Astrocyte of the hippocampus (primary cell): ENCODE measurements around the gene HACE1.

Experiments used
- DNase-seq: peaks from one replicate; pipeline ENCODE4 v3.0.0; 2011; ENCODE audit warnings: low read depth, low spot score

HACE1 gene

GRCh38 chr6:104688283-104688969, 171.3 kb downstream of the HACE1 start:
- no peak for DNase-seq

- DNase-seq = no peak
Observed at GRCh38 chr6:104686550-104687175, 173.1 kb downstream of the HACE1 start.

- no peak for DNase-seq
Observed at GRCh38 chr6:104685871-104686549, 173.7 kb downstream of the HACE1 start.

- DNase-seq = no peak
Observed at GRCh38 chr6:104684911-104685415, 174.8 kb downstream of the HACE1 start.

DNA sequence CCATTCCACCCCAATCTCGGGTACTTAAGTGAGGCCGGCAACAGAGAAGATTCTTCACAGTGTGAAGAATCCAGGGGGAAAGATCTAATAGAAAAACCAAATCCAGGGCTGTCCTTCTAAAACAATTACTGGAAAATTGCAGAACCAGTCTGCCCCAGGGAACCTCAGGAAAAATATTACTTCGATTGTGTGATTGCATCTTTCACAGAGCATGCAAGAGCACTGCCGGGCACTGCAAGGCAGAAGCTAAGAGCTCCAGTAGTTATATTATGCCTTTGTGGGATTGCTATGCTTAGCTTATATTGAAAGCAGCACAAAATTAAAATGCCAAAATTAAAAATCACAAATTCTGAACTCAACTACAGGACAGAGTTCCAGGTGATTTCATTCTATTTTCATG, 175.9 kb downstream of the HACE1 start:
- no peak for DNase-seq

GRCh38 chr6:104682722-104683643, 176.7 kb downstream of the HACE1 start:
- DNase-seq = peak; percentile 60

- no peak for DNase-seq
Observed at GRCh38 chr6:104680539-104680938, 179.2 kb downstream of the HACE1 start.

- no peak for DNase-seq
Observed at GRCh38 chr6:104679971-104680370, 179.7 kb downstream of the HACE1 start.
